NCI-H748 (cell line): ENCODE measurements around the gene BID.

Experiments used
- DNase-seq: peaks from one replicate; lab custom pipeline; 2025; ENCODE audit not compliant: unreplicated experiment; lab: John Stamatoyannopoulos, UW

BID gene

DNA sequence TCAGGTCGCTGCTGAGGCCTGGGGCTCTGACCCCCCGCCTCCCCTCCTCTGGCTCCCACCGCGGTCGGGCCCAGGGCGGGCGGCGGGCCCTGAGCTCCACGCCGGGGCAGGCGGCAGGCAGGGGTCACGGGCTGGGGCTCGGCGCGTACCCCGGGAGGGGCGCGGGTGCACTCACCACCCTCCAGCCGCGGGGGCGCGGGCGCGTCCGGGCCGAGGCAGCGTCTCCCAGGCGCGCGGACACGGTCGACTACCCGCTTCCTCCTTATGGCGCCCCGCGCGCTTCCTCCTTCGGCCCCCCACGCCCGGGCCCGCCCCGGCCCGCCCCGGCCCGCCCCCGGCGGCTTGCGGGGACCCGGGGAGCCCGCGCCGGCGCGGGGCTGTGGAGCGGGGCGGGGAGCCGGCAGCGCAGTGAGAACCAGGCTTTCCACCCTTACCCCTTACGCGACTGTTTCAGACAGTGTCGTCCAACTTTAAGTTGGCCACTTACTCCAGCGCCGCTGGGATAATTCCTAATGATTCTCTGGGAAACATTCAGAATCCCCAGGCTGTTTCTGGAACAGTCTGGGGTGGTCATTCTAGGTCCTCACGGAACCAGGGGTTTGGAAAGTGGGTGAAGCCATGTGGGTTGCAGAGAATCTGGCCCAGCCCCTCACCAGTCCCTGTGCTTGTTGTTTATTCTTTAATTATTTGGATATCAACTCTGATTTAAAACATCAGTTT, at the start of gene BID:
Gene BID (minus strand): TSS at position 264 of the 720 bp plus-strand sequence. CDS start 24,353 bp downstream, outside the sequence.
- DNase-seq = peak; percentile 44

DNA sequence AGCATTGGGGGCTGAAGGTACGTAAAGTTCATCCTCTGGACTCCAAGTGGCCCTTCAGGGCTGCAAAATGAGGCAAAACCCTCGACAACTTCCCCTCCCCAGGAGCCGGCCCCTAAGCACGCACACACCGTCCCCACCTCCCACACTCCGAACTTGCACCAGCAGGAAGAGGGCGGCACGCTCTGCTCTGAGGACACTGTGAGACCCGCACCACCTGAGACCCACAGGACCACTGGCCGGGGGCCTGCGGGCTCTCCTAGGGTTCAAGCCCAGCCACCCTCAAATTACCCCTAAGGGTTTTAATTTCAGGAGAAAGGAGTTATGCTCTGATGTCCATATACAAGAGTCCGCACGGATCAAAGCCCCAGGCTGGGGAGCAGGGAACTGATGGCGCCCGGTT, 49.7 kb upstream of the BID start:
- DNase-seq = no peak

DNA sequence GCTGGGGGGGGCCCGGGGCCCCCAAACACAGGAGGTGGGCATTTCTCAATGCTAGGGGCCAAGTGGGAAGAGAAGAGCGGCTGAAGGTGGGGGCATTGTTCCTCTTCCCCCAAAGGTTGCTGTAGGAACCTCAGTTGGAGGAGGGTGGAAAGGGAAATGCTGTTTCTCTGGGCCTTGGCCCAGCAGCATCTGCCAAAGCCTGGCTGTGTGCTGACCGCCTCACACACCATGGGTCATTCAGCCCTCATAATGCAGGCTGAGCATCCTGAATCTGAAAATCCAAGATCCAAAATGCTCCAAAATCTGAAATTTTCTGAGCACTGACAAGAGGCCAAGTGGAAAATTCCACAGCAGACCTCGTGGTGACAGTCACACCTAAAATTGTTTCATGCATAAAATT, 49.0 kb upstream of the BID start:
- DNase-seq = no peak

DNA sequence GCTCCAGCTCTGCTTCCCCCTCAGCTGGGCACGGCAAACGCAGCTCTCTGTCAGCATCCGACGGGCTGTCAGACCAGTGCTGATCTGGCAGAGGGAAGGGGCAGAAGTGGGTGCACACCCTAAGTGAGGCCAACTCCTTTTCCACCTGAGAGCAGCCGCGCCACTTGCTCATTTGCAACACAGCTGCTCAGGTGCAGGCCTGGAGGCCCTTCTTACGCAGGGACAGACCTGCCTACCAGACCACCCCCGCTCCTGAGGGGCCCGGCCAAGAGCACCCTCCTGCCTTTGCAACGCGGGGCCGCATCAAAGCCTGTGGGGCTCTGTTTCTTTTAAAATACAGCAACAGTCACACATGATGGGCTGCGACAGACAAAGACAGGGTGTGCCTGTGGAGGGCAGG, 47.8 kb upstream of the BID start:
- DNase-seq = no peak

DNA sequence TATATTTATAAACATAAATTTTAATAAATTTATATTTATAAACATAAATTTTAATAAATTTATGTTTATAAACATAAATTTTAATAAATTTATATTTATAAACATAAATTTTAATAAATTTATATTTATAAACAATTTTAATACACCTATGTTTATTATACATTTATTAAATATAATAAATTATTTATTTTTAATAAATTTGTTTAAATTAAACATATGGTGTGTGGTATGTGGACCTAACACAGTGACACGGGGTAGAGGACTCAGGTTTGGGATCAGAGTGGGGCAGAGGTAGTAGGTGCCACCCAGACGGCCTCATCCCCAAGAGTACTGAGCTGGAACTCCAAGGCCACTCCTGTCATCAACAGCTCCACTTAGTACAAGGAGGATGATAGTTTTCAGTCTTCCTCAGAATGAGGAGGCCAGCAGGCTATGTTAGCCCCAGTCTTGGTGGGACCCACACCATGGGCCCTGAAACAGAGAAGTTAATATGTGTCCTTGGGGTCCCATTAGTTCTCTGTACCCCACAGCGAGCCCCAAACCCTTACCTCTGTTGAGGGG, 46.7 kb upstream of the BID start:
- DNase-seq = no peak

DNA sequence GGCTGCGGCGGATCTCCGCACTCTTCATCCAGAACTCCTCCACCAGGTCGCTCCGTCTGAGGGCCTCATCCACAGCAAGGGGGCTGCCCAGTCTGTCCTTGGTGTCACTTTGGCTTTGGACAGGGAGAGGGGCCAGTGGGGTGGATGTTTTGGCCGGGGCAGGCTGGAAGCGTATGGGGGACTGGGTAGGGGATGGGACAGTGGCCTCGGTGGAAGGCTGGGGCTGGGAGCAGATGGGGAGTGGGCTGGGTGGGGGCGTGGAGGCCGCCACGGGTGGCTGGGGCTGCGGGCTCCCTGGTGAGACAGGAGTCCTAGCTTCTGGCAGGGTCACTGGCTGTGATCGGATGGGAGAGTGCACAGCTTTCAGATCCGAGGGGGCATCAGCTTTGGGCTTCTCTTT, 44.4 kb upstream of the BID start:
- no peak for DNase-seq

DNA sequence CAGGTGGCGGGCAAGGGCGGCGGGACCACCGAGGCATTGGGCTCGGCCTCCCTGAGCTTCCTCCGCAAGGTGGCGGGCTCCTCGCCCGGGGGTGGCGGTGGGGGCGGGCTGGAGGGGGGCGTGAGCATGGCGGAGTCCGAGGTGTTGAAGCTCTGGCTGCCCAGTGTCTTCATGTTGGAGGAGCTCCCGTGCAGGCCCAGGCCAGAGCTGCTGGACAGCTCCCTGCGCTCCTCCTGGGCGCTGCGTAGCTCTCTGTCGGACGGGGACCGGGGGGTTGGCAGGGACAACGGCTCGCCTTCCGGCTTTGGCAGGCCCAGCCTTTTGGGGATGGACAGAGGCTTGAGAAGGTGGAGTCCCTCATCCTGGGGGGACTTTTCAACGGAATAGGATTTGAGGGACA, 43.9 kb upstream of the BID start:
- no peak for DNase-seq

DNA sequence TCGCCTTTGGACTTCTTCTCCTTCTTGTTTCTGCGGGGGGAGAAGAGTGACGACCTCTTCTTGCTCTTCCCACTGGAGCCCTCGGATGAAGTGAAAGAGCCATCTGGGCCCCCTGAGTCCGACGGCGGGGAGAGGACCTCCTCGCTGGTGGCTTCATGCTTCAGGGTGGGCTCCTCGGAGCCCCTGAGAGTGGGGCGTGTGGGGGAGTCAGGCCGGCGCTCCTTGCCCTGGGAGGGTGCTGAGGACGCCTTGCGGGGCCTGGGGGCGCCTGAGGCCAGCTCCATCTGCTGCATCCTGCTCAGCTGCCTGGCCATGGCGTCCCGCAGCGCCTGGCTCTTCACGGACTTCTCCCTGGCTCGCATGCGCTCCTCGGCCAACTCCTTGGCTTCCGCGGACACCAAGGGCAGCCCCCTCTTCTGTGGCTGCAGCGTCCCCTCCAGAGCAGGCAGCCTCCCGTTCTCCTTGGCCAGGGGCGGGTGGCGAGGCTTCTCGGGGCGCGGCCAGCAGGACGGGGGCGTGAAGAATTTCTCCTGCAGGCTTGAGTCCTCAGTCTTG, 43.3 kb upstream of the BID start:
- DNase-seq = no peak

DNA sequence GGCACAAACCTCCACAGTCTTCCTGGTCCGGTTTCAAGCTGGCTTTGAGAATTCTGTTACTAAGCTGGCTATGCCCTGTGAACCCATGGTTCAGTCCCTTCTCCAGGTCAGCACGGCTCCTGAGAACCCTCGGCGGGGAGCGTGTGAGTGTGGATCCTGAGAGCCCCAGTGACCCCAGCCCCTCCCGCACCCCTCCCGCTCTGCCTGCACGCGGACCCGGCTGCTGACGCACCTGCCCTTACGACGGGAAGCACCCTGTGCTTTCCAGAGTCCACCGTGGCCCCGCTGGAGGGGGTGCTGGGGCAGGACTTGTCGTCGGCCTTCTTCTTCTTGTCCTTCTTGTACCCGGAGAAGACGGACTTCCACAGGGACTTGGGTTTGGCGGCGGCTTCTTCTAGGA, 42.8 kb upstream of the BID start:
- DNase-seq = no peak

DNA sequence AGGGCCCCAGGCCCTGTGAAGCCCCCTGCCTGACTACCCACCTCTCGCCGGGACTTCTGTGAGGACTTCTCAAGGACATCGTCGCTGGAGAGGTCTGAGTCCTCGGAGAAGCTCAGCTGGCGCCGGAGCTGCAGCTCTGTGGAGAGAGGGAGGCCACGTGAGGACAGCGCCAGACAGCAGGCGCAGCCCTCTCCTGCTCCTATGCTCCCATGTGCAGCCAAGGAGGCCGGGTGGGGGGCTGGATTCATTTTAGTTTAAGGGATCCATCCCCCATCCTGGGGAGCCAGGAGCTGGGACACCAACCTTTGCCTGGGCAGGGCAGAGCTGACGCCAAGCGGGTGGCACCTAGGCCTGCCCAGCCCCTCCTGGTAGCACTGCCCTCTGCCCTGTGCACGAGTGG, 42.4 kb upstream of the BID start:
- DNase-seq = no peak

DNA sequence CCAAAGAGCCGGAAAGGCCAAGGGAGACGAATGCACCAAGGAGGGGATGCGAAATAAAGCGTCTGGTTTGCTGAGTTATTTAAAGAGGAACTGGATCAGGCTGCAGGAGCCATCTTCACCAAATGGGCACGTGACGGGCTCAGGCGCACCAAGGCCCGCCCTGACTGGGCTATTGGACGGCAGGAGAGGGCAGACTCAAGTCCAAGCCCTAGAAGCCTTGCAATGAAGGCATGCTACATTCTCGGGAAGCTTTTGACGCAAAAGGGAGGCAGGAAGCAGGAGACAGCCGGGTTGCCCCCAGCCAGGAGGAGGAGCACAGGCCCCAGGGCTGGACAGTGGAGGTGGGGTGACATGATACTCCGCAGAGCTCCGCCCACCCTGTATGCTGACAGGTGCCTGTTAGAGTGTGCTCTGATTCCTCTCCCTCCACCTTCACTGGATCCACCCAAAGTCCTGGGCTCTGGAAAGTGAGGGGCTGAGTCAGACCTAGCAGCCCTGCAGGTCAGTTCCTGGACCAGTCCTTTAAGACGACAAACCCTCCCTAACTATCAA, 41.5 kb upstream of the BID start:
- DNase-seq = no peak

DNA sequence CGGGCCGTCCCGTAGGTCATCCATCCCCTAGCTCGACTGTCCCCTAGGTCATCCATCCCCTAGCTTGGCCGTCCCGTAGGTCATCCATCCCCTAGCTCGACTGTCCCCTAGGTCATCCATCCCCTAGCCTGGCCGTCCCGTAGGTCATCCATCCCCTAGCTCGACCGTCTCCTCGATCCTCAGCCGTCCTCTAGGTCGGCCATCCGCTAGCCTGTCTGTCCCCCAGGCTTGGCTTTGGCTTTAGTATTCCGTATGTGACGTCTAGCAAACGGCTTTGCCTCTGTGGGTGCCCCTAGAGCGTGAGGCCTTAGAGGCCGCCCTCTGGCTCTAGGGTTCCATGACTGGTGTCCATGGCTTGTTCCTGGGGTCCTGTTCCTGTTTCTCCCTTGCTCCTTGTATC, 40.6 kb upstream of the BID start:
- no peak for DNase-seq

DNA sequence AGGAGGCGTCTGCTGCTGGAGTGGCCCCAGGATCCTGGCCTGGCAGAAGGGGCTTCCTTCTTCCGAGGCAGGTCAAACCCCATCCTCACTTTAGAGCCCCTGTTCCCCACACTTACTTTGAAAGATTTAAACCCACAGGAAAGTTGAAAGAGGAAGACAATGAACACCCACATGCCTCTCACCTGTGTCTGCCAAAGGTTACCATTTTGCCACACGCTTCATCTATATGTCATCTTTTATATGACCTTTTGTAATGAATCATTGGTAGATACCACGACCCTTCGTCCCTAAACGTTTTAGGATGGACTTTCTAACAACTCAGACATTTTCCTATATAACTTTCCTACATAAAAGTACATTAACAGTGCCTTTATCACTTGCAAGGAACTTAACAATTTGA, 39.8 kb upstream of the BID start:
- DNase-seq = no peak

DNA sequence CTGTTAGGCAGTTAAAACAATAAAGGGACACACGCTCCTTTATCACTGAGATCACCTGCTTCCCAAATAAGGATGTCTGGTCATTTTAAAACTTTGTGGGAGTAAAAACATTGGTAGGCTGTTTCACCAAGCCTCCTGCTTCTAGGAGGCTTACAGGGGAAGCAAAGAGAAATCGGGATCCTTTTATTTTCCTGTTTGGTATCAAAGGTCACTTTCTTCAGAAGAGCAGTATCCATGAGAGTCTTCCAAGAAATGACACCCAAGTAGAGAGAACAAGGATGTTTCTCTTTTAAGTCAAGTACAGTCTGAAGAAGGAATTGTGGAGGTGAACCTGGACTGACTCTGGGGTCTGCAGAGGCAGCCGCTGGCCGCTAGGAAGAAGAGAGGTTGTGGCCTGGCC, 36.9 kb upstream of the BID start:
- DNase-seq = no peak

DNA sequence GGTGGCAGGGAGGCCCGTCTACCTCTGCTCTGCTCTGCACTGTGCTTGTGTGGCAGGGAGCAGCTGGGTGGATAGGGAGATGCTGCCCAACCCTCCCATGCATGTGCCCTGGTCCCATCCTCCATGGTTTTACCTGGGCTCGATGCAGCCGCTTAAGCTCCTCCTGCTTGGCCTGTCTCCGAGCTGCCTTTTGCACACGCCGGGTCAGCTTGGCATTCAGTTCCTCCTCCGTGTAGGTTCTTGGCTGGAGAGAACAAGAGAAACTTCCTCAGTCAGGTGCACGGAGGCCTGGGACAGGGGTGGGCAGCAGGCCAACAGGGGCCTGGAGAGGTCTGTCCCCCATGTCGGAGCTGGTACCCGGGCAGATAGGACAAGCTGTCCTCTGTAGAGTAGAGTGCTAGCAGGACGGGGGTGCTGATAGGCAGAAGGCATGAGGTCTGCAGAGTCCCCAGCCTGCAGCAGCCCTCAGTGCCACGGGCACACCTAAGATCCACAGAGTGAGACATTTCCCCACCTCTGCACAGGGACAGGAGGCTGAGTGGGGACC, 36.4 kb upstream of the BID start:
- no peak for DNase-seq

DNA sequence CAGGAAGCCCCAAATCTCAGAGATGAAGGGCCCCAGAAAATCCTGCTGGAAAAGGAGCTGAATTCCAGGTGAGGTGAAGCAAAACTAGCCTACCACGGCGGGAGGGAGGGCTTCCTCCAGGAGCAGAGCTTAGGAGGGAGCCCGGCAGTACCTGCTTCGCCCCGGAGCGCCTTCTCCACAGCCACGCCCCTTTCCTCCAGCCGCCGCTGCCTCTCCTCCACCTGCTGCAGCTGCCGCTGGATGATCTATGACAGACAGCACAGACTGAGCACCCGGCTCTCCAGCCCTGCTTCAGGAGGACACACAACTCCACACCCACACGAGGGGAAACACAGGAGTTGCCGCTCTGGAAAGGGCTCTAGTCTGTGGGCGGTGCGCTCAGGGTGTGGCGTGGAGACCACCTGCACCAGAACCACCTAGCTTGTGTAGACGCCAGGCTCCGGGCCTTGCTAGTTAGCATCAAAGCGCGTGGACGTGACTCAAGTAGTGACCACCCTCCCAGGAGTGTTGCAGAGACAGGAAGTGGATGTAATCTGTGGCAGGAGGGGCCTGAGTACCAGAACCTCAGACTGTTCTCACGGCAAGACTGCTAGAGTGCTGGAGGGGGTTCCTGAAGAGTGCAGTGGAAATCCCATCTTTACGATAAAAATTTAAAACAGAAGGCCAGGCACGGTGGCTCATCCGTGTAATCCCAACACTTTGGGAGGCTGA, 34.6 kb upstream of the BID start:
- DNase-seq = no peak

DNA sequence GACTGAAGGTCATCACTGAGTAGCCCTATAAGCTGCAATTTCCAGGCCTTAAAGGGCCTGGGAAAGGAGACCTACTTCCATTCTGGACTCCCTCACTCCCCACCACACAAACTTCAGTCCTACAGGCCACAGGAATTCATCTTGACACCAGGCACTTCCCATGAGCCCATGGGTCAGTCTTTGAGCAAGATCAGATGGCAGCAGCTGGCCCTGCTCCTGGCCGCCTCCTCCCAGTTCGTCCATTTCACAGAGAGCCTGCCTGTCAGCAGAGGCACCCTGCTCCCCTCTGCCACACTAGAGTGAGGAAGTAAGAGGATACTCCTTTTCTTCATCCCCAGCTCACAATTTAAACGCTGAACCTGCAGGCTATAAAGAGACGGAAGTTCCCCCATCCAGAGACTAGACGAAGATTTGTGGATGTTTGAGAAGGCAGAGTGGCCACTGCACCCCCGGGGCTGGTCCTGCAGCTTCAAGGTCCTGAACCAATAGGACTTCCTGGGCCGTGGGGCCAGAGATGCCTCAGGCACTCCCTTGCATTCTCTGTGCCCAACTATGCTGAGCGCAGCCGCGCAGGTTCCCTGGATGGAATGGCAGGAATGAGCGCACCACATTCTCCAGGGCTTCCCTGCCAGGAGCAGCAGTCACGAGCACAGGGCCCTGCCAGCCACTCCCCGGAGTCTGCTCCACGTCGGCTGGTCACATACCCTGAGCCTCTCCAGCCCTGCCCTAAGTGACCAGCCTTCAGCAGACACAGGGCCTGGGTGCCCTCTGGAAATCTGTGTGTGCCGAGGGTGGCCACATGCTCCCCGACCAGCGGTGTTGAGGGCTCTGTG, 33.5 kb upstream of the BID start:
- no peak for DNase-seq

DNA sequence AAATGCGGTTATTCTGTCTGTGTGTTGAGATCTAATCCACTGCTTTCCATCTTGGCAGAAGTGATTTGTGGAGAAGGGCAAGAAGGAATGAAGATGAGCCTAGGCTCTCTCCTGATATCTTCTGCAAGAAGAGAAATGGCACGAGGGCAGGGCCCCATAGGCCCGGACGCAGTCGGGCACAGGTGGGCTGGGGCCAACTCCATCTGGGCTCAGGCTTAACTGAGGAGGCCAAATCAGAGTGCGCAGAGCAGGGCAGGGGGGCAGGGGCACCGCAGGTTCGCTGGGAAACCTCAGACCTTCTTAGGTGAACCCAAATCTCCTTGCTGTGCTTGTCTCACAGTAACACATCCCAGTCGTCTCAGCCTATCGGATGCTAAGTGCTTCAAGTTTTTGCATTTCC, 32.8 kb upstream of the BID start:
- DNase-seq = no peak

DNA sequence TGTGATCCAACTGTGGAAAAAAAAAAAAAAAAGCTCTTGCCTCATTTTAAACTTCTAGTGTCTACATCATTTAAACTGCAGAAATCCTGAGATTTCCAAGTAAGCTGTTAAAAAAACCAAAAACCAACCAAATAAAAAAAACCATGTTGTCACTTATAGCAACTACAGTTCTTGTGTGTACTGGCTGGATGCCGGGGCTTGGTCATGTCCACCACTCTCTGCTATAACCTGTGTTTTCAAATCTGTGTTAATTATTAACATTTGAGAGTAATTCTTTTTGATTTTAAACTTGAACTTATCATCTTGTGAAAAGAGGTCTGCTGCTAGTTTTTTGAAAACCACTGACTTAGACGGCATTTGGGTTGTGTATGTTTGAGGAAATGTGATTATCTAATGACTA, 32.2 kb upstream of the BID start:
- DNase-seq = no peak

DNA sequence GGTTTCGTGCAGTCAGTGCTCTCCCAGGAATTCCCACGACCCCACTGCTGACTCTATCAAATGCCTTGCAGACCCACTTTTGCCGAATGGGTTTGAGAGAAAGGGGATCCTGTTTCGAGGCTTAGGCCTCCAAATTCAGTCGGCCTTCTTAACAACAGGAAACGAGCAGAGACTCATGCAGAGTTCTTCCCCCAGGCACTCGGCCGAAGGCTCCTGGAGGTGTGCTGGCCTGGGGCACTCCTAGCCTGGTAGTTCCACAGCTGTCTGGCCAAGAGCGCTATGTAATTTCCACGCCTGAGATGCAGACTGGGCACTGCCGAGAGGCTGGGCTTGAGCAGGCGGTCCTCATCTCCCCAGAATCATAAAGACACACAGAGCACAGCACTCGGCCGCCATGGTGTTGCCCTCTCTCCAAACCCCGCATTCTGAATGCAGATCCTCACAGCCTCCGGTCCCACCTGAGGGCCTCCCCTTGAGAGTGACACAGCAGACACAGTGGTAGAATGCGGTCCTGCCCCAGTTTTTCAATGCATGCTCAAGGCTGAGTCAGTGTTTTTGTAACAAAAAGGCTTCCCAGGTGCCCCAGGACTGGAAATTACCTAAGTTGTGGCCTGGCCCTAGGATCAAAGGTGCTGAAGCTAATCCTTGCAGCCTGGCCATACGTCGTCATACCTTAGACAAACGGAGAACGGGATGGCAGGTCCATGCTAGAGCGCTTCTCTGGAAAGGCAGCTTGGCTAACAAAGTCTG, 30.2 kb upstream of the BID start:
- no peak for DNase-seq
